ENCODE results near the gene UNC13A.

Gene UNC13A

GRCh38 chr19:17606590-17607185 lies 81.5 kb downstream of the UNC13A start:
- no peak for DNase-seq (ENCODE audit: low read depth)
- H3K4me3 ChIP-seq (ENCODE audit: low read depth, low read length) = no peak overlapping the region
- TF ChIP-seq CTCF (IDR thresholded peaks at IDR 0.05; ENCODE audit: low read depth, low read length) = no peak
- no peak for TF ChIP-seq MAX (IDR thresholded peaks at IDR 0.05; ENCODE audit: low read depth, low read length)
- no peak for TF ChIP-seq POLR2A (IDR thresholded peaks at IDR 0.05; ENCODE audit: extremely low read depth, insufficient read length)
- TF ChIP-seq MYC (IDR thresholded peaks at IDR 0.05; ENCODE audit: low read depth, low read length) = no peak

DNA sequence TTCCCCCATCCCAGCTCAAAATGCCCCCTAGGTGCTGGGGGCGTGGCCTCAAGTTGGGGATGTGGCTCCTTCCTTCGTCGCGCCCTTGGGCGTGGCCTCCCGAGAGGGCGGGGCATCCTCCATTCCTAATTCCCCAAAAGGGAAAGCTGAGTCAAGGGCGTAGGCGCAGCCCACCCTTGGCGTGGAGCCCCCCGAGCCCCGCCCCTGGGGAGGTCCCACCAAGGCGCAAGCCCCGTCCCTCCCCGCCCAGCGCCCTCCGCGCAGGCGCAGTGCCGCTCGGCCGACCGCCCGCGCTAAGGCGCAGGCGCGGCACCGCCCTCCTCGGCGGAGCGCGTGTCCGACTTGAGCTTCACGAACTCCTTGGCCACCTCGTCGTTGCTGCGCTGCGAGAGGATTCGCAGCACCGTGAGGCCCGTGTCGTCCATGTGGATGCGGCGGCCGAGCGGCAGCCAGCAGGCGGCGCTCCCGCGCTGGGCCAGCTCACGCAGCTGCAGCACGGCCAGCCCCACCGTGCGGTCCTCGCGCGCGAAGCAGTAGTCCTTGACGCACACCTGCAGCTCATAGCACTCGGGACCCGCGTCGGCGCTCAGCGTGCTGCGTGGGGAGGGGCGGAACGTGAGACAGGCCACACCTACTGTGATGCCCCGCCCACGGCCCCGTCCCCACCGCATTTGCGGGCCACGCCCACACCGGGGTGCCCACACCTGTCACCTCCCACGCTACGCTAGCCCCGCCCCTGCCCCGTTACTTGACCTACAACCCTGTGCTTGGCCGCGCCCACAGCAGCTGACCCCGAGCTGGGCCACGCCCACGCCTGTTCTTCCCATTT lies 82.2 kb downstream of the UNC13A start:
- peak; percentile 84 for DNase-seq (ENCODE audit: low read depth)
- H3K4me3 ChIP-seq (ENCODE audit: low read depth, low read length) = no peak overlapping the region
- peak; percentile 77 for TF ChIP-seq MYC (IDR thresholded peaks at IDR 0.05; ENCODE audit: low read depth, low read length)
- TF ChIP-seq CTCF (IDR thresholded peaks at IDR 0.05; ENCODE audit: low read depth, low read length) = peak; percentile 75
- no peak for TF ChIP-seq POLR2A (IDR thresholded peaks at IDR 0.05; ENCODE audit: extremely low read depth, insufficient read length)
- TF ChIP-seq MAX (IDR thresholded peaks at IDR 0.05; ENCODE audit: low read depth, low read length) = peak; percentile 83

- no peak overlapping the region for H3K4me3 ChIP-seq (ENCODE audit: low read depth, low read length)
- TF ChIP-seq MYC (IDR thresholded peaks at IDR 0.05; ENCODE audit: low read depth, low read length) (no peak), MAX (IDR thresholded peaks at IDR 0.05; ENCODE audit: low read depth, low read length) (no peak), CTCF (IDR thresholded peaks at IDR 0.05; ENCODE audit: low read depth, low read length) (no peak), POLR2A (IDR thresholded peaks at IDR 0.05; ENCODE audit: extremely low read depth, insufficient read length) (no peak)
- no peak for DNase-seq (ENCODE audit: low read depth)
These were observed 83.0 kb downstream of the UNC13A start for GRCh38 chr19:17605117-17605516.

- no peak for DNase-seq (ENCODE audit: low read depth)
- no peak overlapping the region for H3K4me3 ChIP-seq (ENCODE audit: low read depth, low read length)
- TF ChIP-seq MAX (IDR thresholded peaks at IDR 0.05; ENCODE audit: low read depth, low read length) (no peak), MYC (IDR thresholded peaks at IDR 0.05; ENCODE audit: low read depth, low read length) (no peak), CTCF (IDR thresholded peaks at IDR 0.05; ENCODE audit: low read depth, low read length) (no peak)
These were observed 83.7 kb downstream of the UNC13A start for GRCh38 chr19:17604372-17605025.

GRCh38 chr19:17602872-17603510 lies 85.2 kb downstream of the UNC13A start:
- DNase-seq (ENCODE audit: low read depth) = no peak
- no peak overlapping the region for H3K4me3 ChIP-seq (ENCODE audit: low read depth, low read length)
- TF ChIP-seq MYC (IDR thresholded peaks at IDR 0.05; ENCODE audit: low read depth, low read length) = no peak

DNA sequence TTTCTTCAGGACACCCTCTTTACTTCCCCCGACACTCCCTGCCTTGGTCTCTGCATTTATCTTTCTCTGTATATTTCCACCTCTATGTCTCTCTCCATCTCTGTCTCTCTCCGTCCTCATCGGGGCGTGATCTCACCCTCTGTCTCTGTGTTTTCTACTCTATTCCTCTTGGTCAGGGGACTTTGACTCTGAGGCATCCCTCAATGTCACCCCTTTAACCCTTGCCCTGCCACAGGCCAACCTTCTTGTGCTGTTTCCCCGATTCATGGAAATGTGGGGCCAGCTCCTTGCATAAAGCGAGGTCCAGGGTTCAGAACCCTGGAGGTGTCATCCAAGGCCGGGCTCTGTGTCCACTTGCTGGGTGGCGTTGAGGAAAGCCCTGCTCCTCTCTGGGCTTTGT lies 85.9 kb downstream of the UNC13A start:
- DNase-seq (ENCODE audit: low read depth) = no peak
- H3K4me3 ChIP-seq (ENCODE audit: low read depth, low read length) = no peak overlapping the region
- TF ChIP-seq POLR2A (IDR thresholded peaks at IDR 0.05; ENCODE audit: extremely low read depth, insufficient read length) (no peak), CTCF (IDR thresholded peaks at IDR 0.05; ENCODE audit: low read depth, low read length) (no peak), MYC (IDR thresholded peaks at IDR 0.05; ENCODE audit: low read depth, low read length) (no peak), MAX (IDR thresholded peaks at IDR 0.05; ENCODE audit: low read depth, low read length) (no peak)

All from NB4 (cell line).